HepG2 (cell line): Measurements from ENCODE around the gene DDN. TPM values are rescaled to one million over a fixed set of nuclear protein-coding genes. Genes with fewer than 3 reads are reported as not detected.

Experiments used
- ATAC-seq: fragments of 200-7000 bp; cut with Tn5 transposase; 3 replicates; pipeline ENCODE4 v1.9.1; 2020; ENCODE audit warnings: mild to moderate bottlenecking, moderate library complexity
- BruUV-seq: library from RNA; stranded (reverse); fragments of 400-500 nt; replicated peaks from 2 replicates; lab custom pipeline; 2021; lab: Mats Ljungman, UMichigan
- CTCF ChIA-PET: fragments of 300-600 bp; formaldehyde crosslinking; extraction: SDS; loops from one replicate; lab custom pipeline; 2021; ENCODE audit warnings: low total read pairs, inconsistent platforms, low intra/inter-chr PET ratio; lab: Yijun Ruan, JAX
- POLR2A ChIA-PET: fragments of 350-600 bp; sonication (Branson Sonifier 250); formaldehyde crosslinking; loops from one replicate; lab custom pipeline; 2020; ENCODE audit warnings: antibody characterized with exemption, inconsistent platforms; lab: Yijun Ruan, JAX
- DNase-seq: peaks from one replicate; pipeline ENCODE4 v3.0.0-alpha.2; 2015; ENCODE audit warnings: low spot score
- FAIRE-seq: peaks from 3 replicates; lab custom pipeline; 2011; peaks lifted over from hg19 to GRCh38; lab: Jason Lieb, UNC
- H2AFZ ChIP-seq: one replicate; pipeline ENCODE4 v1.6.1; 2011; ENCODE audit warnings: low read length, inconsistent platforms
- H3K27ac ChIP-seq: fragments of 300-600 bp; 3 replicates; pipeline ENCODE4 v1.8.0; 2011; ENCODE audit warnings: mixed run types, mild to moderate bottlenecking, mixed read lengths, low read length, inconsistent platforms; ENCODE audit not compliant: insufficient read depth; ENCODE audit errors: extremely low read length
- H3K27me3 ChIP-seq, 2 experiments: fragments of 200-600 bp in 1 of 2; 2 replicates in 1 of 2; 3 replicates in 1 of 2; pipeline versions ENCODE4 v1.6.0 to v1.8.0; 2011; ENCODE audit warnings: low read length in 2 of 2, mild to moderate bottlenecking in 2 of 2, moderate library complexity in 2 of 2, inconsistent platforms in 1 of 2; ENCODE audit not compliant: insufficient read depth in 2 of 2, control insufficient read depth in 1 of 2
- H3K36me3 ChIP-seq, 2 experiments: fragments of 200-600 bp in 1 of 2; replicated peaks in 1 of 2; 2 replicates in 1 of 2; 3 replicates in 1 of 2; pipeline versions ENCODE4 v1.5.1 to v1.8.0; 2011; ENCODE audit warnings: low read length in 2 of 2, inconsistent platforms in 1 of 2; ENCODE audit not compliant: insufficient read depth in 2 of 2, control insufficient read depth in 1 of 2
- H3K4me1 ChIP-seq: 2 replicates; pipeline ENCODE4 v1.5.1; 2012; ENCODE audit warnings: low read length, inconsistent platforms; ENCODE audit not compliant: insufficient read depth
- H3K4me2 ChIP-seq: 2 replicates; pipeline ENCODE4 v1.6.0; 2011; ENCODE audit warnings: low read depth, low read length, inconsistent platforms
- H3K4me3 ChIP-seq, 3 experiments: fragments of 200-600 bp in 1 of 3; sonication (generic), shearing (Covaris generic) in 1 of 3; replicated peaks in 1 of 3; 2 replicates each; pipeline ENCODE4 v1.5.1; 2011 to 2016; ENCODE audit warnings: low read length in 3 of 3, inconsistent platforms in 2 of 3, low read depth in 2 of 3, mild to moderate bottlenecking in 2 of 3, control low read depth in 1 of 3, mixed read lengths in 1 of 3; ENCODE audit not compliant: insufficient read depth in 1 of 3
- H3K79me2 ChIP-seq: one replicate; pipeline ENCODE4 v1.6.1; 2011; ENCODE audit warnings: low read length, inconsistent platforms; ENCODE audit not compliant: insufficient read depth
- H3K9ac ChIP-seq: 2 replicates; pipeline ENCODE4 v1.6.0; 2011; ENCODE audit warnings: mild to moderate bottlenecking, low read depth, low read length, inconsistent platforms; ENCODE audit not compliant: insufficient read depth
- H3K9me3 ChIP-seq: 2 replicates; pipeline ENCODE4 v1.5.1; 2012; ENCODE audit warnings: mild to moderate bottlenecking, low read length
- H4K20me1 ChIP-seq: 2 replicates; pipeline ENCODE4 v1.6.0; 2011; ENCODE audit warnings: inconsistent platforms, mild to moderate bottlenecking, low read length, moderate library complexity; ENCODE audit not compliant: insufficient read depth
- CENPBD1 ChIP-seq: sonication (generic); formaldehyde crosslinking; IDR thresholded peaks from 2 replicates; pipeline ENCODE4 v1.8.0; 2022; ENCODE audit warnings: missing genetic modification reagents, low read depth, mild to moderate bottlenecking, borderline replicate concordance
- HOXA5 ChIP-seq: sonication (generic); formaldehyde crosslinking; IDR thresholded peaks from 2 replicates; pipeline ENCODE4 v1.4.0; 2020; ENCODE audit warnings: missing genetic modification reagents
- JUNB ChIP-seq: sonication (generic); formaldehyde crosslinking; IDR thresholded peaks from 2 replicates; pipeline ENCODE4 v1.8.0; 2022; ENCODE audit warnings: missing genetic modification reagents, mild to moderate bottlenecking, borderline replicate concordance
- JUND ChIP-seq: sonication (generic); formaldehyde crosslinking; IDR thresholded peaks from 2 replicates; pipeline ENCODE4 v1.8.0; 2022; ENCODE audit warnings: mild to moderate bottlenecking, missing genetic modification reagents
- NFIB ChIP-seq: sonication (generic); formaldehyde crosslinking; IDR thresholded peaks from 2 replicates; pipeline ENCODE4 v1.9.0; 2021; ENCODE audit warnings: missing genetic modification reagents, mild to moderate bottlenecking, borderline replicate concordance
- PRDM4 ChIP-seq: sonication (generic); formaldehyde crosslinking; IDR thresholded peaks from 2 replicates; pipeline ENCODE4 v1.9.0; 2021; ENCODE audit warnings: missing genetic modification reagents, borderline replicate concordance
- STAT6 ChIP-seq: sonication (generic); formaldehyde crosslinking; IDR thresholded peaks from 2 replicates; pipeline ENCODE4 v1.4.0; 2020; ENCODE audit warnings: missing genetic modification reagents, mild to moderate bottlenecking, borderline replicate concordance
- ZFP41 ChIP-seq: sonication (generic); formaldehyde crosslinking; IDR thresholded peaks from 2 replicates; pipeline ENCODE4 v1.4.0; 2020; ENCODE audit warnings: mild to moderate bottlenecking, missing genetic modification reagents, borderline replicate concordance
- ZNF143 ChIP-seq: sonication (generic); formaldehyde crosslinking; IDR thresholded peaks from 2 replicates; pipeline ENCODE4 v1.4.0; 2020; ENCODE audit warnings: missing genetic modification reagents
- ZNF282 ChIP-seq: fragments of 450-650 bp; IDR thresholded peaks from 2 replicates; pipeline ENCODE4 v1.6.1; 2018; ENCODE audit not compliant: partially characterized antibody
- ZNF768 ChIP-seq: sonication (generic); formaldehyde crosslinking; IDR thresholded peaks from 2 replicates; pipeline ENCODE4 v1.4.0; 2020; ENCODE audit warnings: missing genetic modification reagents
- WGBS: methylation state at CpG from one replicate; pipeline ENCODE4 v1.1.6; 2017; ENCODE audit warnings: low lambda C conversion rate; 5-methylcytosine and 5-hydroxymethylcytosine counted together
- in situ Hi-C: cut with HindIII; loops from 2 replicates; pipeline ENCODE4 v1.10.0; 2017; ENCODE audit warnings: low pct_unique_long_range_greater_than_20kb; ENCODE audit not compliant: extremely low pct_ligation_motif_present
- intact Hi-C: fragments of 100-400 bp; cut with micrococcal nuclease; formaldehyde crosslinking; loops from one replicate; pipeline ENCODE4 v1.10.0; 2022; ENCODE audit not compliant: unreplicated experiment
- polyA plus RNA-seq, 8 experiments: library from polyadenylated mRNA; depleted of rRNA in 3 of 8; stranded (reverse) in 7 of 8; unstranded in 1 of 8; fragments of >200 nt; fragmentation: Illumina TruSeq in 4 of 8; extraction: Trizol in 4 of 8; gene quantifications; 2 replicates each; pipeline versions ENCODE4 v1.2.1 to v1.2.3, GENCODE V29; 2011 to 2016; ENCODE audit warnings: low read depth in 4 of 8, missing spikeins in 1 of 8, mixed read lengths in 1 of 8; ENCODE audit not compliant: insufficient read depth in 1 of 8
- total RNA-seq, 5 experiments: library from RNA; depleted of rRNA; stranded (reverse); fragments of >200 nt; fragmentation: Illumina TruSeq; extraction: Trizol; gene quantifications; 2 replicates each; pipeline ENCODE4 v1.2.3, GENCODE V29; 2016; ENCODE audit warnings: low read depth in 1 of 5

DDN gene
- total and polyA plus RNA-seq, 2 of the 13 experiments (the other 11 are each of a cell fraction or from before 2014, with no cell fraction given), result 0.24 to 0.53 TPM

- no peak overlapping the region for H3K9ac ChIP-seq
- H3K79me2 ChIP-seq, result no peaks in the 10 kb centered on the region
- POLR2A ChIA-PET, result interaction anchor here (0.7 to 1.5 kb wide), 2 partner anchors 16 to 95 kb away, joined by 4 read pairs; no protein-coding TSS in a partner anchor
- no peaks in the 10 kb centered on the region for H3K9me3 ChIP-seq
- no peak overlapping the region for H3K4me2 ChIP-seq
- H3K27ac ChIP-seq, result no peak overlapping the region
- FAIRE-seq, result no peak
- H3K27me3 ChIP-seq, result no peaks in the 10 kb centered on the region
- in situ Hi-C loops, result no loop called here
- CTCF ChIA-PET, result no interaction called here
- TF ChIP-seq JUND, result no peak
- no peak for TF ChIP-seq CENPBD1 (CRISPR knock-in tag)
- TF ChIP-seq ZFP41 (CRISPR knock-in tag), result no peak
- TF ChIP-seq JUNB (CRISPR knock-in tag), result no peak
- TF ChIP-seq STAT6, result no peak
- no peak for TF ChIP-seq NFIB (CRISPR knock-in tag)
- TF ChIP-seq HOXA5 (CRISPR knock-in tag), result no peak
- no peak for TF ChIP-seq ZNF768 (CRISPR knock-in tag)
- TF ChIP-seq PRDM4 (CRISPR knock-in tag), result no peak
- TF ChIP-seq ZNF282, result no peak
- no peak for TF ChIP-seq ZNF143 (CRISPR knock-in tag)
- TF ChIP-seq, all 625 proteins: peak for 0
- BruUV-seq, result no TSS peak
- 95% methylated on average over 4 of the region's 4 CpGs for WGBS
- Histone ChIP-seq H3K36me3 (peaks cover 47 to 90% of the 10 kb centered on the region in 2 experiments; a peak in 4 of 5 replicates), H4K20me1 (no peaks in the 10 kb centered on the region), H3K4me3 (no peak overlapping the region), H2AFZ (no peak overlapping the region), H3K4me1 (no peaks in the 10 kb centered on the region)
- intact Hi-C loops, result no loop called here
- no peak for DNase-seq
- no peak for ATAC-seq
Observed at GRCh38 chr12:49036029-49036428, 36.9 kb upstream of the DDN start.
